Mucosa of gallbladder (tissue), 1 donor: Measurements from ENCODE around the gene KLK15. TPM values are rescaled to one million over a fixed set of nuclear protein-coding genes. Genes with fewer than 3 reads are reported as not detected.

ENCODE experiments used
- DNase-seq: peaks from one replicate; pipeline ENCODE4 v3.0.0-alpha.2; 2020; ENCODE audit warnings: low spot score
- total RNA-seq: library from RNA; stranded (reverse); gene quantifications from one replicate; pipeline ENCODE4 v1.2.1, GENCODE V29; 2021
- donor health status: DM: no; HTN: no; CAD: no.

The KLK15 gene, protein sequence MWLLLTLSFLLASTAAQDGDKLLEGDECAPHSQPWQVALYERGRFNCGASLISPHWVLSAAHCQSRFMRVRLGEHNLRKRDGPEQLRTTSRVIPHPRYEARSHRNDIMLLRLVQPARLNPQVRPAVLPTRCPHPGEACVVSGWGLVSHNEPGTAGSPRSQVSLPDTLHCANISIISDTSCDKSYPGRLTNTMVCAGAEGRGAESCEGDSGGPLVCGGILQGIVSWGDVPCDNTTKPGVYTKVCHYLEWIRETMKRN
- not detected for total RNA-seq

DNA sequence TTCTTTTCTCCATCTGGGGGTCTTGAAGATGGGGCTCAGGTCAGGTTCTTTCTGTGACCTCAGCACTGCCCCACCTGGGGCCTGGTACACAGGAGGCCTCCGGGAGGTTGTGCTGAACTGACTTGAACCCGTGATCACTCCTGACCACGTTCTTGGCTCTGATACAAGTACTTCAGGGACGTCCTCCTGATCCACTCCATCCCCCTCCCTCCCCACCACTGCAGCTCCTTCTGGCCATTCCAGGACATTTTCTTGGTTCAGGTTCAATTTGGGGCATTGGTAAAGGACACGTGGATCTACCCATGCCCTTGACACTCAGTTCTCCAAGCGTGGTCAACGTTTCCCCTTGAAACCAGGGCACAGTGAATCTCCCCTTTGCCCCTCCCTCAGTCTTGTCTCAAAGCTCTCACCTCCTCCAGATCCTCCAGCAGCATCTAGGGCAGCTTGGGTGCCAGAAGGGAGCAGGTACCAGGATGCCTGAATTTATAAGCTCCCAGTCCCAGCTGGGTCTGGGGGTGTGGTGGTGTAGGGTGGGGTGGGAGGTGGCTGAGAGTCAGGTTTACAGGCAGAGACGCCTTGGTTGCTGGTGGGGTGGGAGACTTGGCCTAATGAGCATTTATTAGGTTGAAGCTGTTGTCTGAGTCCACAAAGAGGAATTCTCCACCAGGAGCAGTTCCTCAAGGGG is at the start of gene KLK15:
TSS of gene KLK15 (minus strand) at position 458 of the 685 bp plus-strand sequence. CDS start 2,082 bp downstream, outside the sequence.
- no peak for DNase-seq

DNA sequence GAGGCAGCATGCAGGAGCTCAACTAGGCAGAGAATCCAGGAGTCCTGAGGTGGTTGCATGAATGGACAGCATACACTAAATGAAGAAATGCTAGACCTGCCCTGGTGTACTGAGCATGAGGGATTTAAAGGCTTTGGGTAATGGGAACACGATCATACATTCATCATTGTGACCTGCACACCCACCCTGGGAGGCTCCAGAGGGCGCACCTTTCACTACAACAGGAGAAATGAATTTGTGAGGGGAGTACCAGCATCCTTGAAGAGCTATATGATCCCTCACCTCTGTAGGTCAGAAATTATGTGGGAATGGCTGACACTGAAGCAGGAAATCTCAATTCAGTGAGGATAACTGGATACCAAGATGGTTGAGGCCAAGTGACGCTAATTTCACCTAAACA is 48.8 kb upstream of the KLK15 start:
- no peak for DNase-seq

DNA sequence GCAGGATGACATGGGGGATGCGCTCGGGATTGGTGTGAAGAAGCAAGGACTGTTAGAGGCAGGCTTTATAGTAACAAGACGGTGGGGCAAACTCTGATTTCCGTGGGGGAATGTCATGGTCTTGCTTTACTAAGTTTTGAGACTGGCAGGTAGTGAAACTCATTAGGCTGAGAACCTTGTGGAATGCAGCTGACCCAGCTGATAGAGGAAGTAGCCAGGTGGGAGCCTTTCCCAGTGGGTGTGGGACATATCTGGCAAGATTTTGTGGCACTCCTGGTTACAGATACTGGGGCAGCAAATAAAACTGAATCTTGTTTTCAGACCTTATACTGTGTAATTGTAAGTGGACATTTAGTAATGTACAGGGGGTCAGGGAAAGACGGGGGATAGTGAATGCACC is 46.9 kb upstream of the KLK15 start:
- no peak for DNase-seq

DNA sequence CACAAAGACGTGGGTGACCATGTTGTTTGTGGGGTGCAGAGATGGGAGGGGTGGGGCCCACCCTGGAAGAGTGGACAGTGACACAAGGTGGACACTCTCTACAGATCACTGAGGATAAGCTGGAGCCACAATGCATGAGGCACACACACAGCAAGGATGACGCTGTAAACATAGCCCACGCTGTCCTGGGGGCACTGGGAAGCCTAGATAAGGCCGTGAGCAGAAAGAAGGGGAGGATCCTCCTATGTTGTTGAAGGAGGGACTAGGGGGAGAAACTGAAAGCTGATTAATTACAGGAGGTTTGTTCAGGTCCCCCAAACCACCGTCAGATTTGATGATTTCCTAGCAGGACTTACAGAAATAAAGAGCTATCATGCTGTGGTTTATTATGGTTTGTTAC is 45.5 kb upstream of the KLK15 start:
- no peak for DNase-seq

DNA sequence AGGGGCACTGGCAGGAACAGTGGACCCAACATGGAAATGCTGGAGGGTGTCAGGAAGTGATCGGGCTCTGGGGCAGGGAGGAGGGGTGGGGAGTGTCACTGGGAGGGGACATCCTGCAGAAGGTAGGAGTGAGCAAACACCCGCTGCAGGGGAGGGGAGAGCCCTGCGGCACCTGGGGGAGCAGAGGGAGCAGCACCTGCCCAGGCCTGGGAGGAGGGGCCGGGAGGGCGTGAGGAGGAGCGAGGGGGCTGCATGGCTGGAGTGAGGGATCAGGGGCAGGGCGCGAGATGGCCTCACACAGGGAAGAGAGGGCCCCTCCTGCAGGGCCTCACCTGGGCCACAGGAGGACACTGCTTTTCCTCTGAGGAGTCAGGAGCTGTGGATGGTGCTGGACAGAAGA is 44.0 kb upstream of the KLK15 start:
- no peak for DNase-seq

DNA sequence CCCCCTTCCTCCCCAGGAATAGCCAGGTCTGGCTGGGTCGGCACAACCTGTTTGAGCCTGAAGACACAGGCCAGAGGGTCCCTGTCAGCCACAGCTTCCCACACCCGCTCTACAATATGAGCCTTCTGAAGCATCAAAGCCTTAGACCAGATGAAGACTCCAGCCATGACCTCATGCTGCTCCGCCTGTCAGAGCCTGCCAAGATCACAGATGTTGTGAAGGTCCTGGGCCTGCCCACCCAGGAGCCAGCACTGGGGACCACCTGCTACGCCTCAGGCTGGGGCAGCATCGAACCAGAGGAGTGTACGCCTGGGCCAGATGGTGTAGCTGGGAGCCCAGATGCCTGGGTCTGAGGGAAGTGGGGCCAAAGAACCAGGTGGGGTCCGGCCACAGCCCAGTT is 43.1 kb upstream of the KLK15 start:
- DNase-seq = no peak

DNA sequence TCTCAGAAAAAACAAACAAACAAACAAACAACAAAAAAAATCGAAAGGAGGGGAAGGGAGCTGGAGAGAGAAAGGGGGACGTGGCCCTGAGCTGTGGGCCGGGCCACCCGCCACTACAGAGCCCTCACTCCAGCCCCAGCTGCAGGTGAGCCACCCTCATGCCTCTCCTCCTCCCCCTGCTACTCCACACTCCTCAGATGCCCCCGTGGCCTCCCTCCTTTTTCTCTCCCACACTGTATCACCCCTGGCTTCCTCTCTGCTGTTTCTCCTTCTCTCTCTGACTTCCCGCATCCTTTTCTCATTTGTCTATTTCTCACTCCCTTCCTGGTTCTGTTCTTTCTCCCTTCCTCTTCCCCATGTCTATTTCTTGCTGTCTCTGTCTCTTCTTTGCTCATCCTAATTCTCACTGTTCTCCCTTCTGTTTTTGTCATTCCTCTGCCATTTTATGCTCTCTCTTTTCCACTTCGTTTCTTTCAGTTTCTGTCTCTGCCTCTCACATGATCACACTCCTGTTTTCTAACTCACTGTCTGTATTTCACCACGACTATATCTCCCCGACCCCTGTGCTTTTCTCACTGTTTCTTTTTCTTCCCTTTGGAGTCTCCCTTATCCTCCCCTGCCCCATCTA is 42.5 kb upstream of the KLK15 start:
- DNase-seq = no peak

DNA sequence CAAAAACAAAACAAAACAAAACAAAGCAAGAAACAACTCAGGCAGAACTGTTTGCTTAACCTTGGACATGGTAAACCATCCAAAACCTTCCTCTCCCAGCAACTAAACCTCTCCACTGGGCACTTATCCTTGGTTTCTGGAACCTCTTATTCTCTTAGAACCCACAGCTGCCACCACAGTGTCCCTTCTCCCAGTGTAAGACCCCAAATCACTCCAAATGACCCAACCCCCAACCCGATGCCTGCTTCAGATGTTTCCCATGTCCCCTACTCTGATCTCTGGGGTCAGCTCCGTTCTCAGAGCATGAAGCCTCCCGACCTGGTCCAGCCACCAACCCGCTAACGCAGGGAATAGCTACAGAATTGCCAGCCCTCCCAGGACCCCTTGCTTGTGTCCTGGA is 40.8 kb upstream of the KLK15 start:
- no peak for DNase-seq

DNA sequence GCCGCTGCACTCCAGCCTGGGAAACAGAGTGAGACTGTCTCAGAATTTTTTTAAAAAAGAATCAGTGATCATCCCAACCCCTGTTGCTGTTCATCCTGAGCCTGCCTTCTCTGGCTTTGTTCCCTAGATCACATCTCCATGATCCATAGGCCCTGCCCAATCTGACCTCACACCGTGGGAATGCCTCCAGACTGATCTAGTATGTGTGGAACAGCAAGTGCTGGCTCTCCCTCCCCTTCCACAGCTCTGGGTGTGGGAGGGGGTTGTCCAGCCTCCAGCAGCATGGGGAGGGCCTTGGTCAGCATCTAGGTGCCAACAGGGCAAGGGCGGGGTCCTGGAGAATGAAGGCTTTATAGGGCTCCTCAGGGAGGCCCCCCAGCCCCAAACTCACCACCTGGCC is 39.7 kb upstream of the KLK15 start, which contains the start of gene KLK2:
TSS of gene KLK2 (plus strand) at position 384 of the 400 bp plus-strand sequence. CDS start 35 bp downstream, outside the sequence.
- no peak for DNase-seq

DNA sequence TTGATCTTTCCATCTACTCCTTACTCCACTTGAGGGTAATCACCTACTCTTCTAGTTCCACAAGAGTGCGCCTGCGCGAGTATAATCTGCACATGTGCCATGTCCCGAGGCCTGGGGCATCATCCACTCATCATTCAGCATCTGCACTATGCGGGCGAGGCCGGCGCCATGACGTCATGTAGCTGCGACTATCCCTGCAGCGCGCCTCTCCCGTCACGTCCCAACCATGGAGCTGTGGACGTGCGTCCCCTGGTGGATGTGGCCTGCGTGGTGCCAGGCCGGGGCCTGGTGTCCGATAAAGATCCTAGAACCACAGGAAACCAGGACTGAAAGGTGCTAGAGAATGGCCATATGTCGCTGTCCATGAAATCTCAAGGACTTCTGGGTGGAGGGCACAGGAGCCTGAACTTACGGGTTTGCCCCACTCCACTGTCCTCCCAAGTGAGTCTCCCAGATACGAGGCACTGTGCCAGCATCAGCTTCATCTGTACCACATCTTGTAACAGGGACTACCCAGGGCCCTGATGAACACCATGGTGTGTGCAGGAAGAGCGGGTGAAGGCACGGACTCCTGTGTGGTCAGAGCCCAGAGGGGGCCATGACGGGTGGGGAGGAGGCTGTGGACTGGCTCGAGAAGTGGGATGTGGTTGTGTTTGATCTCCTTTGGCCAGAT is 37.2 kb upstream of the KLK15 start:
- no peak for DNase-seq

DNA sequence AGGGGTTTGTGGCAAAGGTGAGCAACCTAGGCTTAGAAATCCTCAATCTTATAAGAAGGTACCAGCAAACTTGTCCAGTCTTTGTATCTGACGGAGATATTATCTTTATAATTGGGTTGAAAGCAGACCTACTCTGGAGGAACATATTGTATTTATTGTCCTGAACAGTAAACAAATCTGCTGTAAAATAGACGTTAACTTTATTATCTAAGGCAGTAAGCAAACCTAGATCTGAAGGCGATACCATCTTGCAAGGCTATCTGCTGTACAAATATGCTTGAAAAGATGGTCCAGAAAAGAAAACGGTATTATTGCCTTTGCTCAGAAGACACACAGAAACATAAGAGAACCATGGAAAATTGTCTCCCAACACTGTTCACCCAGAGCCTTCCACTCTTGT is 36.1 kb upstream of the KLK15 start:
- DNase-seq = no peak

DNA sequence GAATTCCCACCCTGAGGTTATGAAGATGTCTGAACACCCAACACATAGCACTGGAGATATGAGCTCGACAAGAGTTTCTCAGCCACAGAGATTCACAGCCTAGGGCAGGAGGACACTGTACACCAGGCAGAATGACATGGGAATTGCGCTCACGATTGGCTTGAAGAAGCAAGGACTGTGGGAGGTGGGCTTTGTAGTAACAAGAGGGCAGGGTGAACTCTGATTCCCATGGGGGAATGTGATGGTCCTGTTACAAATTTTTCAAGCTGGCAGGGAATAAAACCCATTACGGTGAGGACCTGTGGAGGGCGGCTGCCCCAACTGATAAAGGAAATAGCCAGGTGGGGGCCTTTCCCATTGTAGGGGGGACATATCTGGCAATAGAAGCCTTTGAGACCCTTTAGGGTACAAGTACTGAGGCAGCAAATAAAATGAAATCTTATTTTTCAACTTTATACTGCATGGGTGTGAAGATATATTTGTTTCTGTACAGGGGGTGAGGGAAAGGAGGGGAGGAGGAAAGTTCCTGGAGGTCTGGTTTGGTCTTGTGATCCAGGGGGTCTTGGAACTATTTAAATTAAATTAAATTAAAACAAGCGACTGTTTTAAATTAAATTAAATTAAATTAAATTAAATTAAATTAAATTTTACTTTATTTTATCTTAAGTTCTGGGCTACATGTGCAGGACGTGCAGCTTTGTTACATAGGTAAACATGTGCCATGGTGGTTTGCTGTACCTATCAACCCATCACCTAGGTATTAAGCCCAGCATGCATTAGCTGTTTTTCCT is 28.3 kb upstream of the KLK15 start:
- DNase-seq = no peak

DNA sequence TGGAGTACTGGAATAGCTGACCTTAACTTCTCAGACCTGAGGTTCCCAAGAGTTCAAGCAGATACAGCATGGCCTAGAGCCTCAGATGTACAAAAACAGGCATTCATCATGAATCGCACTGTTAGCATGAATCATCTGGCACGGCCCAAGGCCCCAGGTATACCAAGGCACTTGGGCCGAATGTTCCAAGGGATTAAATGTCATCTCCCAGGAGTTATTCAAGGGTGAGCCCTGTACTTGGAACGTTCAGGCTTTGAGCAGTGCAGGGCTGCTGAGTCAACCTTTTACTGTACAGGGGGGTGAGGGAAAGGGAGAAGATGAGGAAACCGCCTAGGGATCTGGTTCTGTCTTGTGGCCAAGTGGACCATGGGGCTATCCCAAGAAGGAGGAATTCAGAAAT is 27.6 kb upstream of the KLK15 start:
- no peak for DNase-seq

DNA sequence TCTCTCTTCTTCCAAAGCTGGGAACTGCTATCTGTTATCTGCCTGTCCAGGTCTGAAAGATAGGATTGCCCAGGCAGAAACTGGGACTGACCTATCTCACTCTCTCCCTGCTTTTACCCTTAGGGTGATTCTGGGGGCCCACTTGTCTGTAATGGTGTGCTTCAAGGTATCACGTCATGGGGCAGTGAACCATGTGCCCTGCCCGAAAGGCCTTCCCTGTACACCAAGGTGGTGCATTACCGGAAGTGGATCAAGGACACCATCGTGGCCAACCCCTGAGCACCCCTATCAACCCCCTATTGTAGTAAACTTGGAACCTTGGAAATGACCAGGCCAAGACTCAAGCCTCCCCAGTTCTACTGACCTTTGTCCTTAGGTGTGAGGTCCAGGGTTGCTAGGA is 26.5 kb upstream of the KLK15 start:
- no peak for DNase-seq

DNA sequence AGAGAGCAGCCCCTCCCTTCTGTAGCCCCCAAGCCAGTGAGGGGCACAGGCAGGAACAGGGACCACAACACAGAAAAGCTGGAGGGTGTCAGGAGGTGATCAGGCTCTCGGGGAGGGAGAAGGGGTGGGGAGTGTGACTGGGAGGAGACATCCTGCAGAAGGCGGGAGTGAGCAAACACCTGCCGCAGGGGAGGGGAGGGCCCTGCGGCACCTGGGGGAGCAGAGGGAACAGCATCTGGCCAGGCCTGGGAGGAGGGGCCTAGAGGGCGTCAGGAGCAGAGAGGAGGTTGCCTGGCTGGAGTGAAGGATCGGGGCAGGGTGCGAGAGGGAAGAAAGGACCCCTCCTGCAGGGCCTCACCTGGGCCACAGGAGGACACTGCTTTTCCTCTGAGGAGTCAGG is 25.5 kb upstream of the KLK15 start:
- DNase-seq = no peak

DNA sequence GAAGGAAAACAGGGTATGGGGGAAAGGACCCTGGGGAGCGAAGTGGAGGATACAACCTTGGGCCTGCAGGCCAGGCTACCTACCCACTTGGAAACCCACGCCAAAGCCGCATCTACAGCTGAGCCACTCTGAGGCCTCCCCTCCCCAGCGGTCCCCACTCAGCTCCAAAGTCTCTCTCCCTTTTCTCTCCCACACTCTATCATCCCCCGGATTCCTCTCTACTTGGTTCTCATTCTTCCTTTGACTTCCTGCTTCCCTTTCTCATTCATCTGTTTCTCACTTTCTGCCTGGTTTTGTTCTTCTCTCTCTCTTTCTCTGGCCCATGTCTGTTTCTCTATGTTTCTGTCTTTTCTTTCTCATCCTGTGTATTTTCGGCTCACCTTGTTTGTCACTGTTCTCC is 24.0 kb upstream of the KLK15 start:
- DNase-seq = no peak

DNA sequence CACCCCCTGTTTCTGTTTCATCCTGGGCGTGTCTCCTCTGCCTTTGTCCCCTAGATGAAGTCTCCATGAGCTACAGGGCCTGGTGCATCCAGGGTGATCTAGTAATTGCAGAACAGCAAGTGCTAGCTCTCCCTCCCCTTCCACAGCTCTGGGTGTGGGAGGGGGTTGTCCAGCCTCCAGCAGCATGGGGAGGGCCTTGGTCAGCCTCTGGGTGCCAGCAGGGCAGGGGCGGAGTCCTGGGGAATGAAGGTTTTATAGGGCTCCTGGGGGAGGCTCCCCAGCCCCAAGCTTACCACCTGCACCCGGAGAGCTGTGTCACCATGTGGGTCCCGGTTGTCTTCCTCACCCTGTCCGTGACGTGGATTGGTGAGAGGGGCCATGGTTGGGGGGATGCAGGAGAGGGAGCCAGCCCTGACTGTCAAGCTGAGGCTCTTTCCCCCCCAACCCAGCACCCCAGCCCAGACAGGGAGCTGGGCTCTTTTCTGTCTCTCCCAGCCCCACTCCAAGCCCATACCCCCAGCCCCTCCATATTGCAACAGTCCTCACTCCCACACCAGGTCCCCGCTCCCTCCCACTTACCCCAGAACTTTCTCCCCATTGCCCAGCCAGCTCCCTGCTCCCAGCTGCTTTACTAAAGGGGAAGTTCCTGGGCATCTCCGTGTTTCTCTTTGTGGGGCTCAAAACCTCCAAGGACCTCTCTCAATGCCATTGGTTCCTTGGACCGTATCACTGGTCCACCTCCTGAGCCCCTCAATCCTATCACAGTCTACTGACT is 21.4 kb upstream of the KLK15 start, which contains the start of gene KLK3:
TSS of gene KLK3 (plus strand) at position 280 of the 775 bp plus-strand sequence. CDS start at position 321, 41 bp downstream.
- no peak for DNase-seq

DNA sequence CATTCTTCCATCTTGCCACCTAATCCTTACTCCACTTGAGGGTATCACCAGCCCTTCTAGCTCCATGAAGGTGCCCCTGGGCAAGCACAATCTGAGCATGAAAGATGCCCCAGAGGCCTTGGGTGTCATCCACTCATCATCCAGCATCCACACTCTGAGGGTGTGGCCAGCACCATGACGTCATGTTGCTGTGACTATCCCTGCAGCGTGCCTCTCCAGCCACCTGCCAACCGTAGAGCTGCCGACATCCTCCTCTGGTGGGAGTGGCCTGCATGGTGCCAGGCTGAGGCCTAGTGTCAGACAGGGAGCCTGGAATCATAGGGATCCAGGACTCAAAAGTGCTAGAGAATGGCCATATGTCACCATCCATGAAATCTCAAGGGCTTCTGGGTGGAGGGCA is 18.2 kb upstream of the KLK15 start:
- DNase-seq = no peak

DNA sequence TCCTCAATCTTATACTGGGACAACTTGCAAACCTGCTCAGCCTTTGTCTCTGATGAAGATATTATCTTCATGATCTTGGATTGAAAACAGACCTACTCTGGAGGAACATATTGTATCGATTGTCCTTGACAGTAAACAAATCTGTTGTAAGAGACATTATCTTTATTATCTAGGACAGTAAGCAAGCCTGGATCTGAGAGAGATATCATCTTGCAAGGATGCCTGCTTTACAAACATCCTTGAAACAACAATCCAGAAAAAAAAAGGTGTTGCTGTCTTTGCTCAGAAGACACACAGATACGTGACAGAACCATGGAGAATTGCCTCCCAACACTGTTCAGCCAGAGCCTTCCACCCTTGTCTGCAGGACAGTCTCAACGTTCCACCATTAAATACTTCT is 17.4 kb upstream of the KLK15 start:
- DNase-seq = no peak

DNA sequence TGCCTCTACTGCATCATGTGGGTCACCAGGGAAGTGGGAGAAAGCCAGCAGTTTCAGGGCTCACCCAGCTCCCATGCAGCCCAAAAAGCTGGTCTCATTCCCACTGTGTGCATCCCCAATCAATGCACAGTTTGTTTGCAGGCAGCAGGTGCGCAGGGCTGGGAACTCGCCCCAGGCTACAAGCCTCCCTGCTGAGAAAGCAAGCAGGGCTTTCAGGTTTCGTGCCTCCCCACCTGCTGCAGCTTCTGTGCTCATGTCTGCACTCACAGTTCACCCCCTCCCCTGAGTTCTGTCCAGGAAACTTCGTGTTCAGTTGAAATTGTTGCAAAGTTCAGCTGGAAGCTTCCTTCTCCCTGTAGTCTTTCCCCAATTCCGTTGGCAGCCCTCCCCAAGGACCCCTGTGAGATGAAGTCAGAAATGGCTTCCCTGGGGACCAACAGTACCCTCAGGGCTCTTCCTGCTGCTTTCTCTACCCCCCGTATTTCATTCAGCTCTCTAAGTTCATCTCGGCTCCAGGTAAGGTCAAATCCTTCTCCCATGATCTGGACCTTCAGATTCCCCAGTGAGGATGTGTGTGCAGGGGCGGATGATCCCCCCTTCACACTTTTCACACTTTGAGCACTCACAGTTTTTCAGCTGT is 11.0 kb upstream of the KLK15 start:
- DNase-seq = no peak
